Neural progenitor cell (in vitro differentiated cells): ENCODE measurements around the gene TMEM63C.

Source experiments
- CTCF ChIP-seq: fragments of 200-600 bp; sonication (generic); IDR thresholded peaks from 2 replicates; pipeline ENCODE4 v1.5.1; 2017; ENCODE audit warnings: antibody characterized with exemption, mild to moderate bottlenecking
- EZH2 ChIP-seq: fragments of 200-600 bp; sonication (generic); IDR thresholded peaks from 2 replicates; pipeline ENCODE4 v1.6.1; 2017; ENCODE audit warnings: antibody characterized with exemption, mild to moderate bottlenecking, moderate library complexity
- EZH2phosphoT487 ChIP-seq: fragments of 200-600 bp; sonication (generic); IDR thresholded peaks from 2 replicates; pipeline ENCODE4 v1.6.1; 2017; ENCODE audit warnings: antibody characterized with exemption

DNA sequence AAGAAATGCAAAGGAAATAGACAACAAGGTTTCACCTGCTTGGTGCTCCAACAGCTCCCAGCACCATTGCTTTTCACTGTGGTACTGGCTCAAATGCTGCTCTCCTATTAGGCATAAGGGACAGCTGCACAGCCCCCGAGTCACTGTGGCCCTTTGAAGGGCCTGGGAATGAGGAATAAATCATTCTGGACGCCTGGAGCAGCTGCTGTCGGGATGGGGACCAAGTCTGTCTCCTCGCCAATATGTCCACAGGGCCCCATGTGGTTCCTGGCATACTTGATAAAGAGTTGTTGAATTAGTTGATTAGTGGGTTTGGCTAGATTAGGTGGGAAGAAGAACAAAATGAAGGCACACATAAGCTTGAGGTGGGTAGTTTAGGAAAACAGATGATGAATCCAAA is 102.5 kb downstream of the TMEM63C start:
- TF ChIP-seq CTCF (no peak), EZH2 (no peak), EZH2phosphoT487 (no peak)
